ENCODE data around the gene HS3ST1.

DNA sequence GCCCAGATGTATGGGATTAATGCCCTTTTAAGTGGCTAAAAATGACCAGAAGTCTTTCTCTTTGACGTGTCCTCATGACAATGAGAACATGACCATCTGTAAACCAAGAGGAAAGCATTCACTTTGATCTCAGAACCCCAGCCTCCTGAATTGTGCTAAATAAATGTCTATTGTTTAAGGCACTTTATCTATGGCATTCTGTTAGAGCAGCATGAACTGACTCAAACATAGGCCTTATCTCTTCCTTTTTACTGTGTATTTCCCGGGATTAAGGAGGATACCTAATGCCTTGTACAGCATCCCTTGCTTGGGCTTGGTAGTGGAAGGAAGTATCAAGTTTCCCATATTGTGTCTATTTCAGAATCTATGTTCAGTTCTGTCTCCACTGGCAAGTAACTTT is 47.2 kb upstream of the HS3ST1 start:
- TF ChIP-seq ZFP3 (CRISPR knock-in tag; IDR thresholded peaks at IDR 0.05) = no peak
- no peak for TF ChIP-seq RARB (CRISPR knock-in tag; IDR thresholded peaks at IDR 0.05)
- no peak for TF ChIP-seq ZC3H10 (CRISPR knock-in tag; IDR thresholded peaks at IDR 0.05)
- TF ChIP-seq BACH2 (CRISPR knock-in tag; IDR thresholded peaks at IDR 0.05; ENCODE audit: borderline replicate concordance) = no peak
- TF ChIP-seq, protein P1, sequence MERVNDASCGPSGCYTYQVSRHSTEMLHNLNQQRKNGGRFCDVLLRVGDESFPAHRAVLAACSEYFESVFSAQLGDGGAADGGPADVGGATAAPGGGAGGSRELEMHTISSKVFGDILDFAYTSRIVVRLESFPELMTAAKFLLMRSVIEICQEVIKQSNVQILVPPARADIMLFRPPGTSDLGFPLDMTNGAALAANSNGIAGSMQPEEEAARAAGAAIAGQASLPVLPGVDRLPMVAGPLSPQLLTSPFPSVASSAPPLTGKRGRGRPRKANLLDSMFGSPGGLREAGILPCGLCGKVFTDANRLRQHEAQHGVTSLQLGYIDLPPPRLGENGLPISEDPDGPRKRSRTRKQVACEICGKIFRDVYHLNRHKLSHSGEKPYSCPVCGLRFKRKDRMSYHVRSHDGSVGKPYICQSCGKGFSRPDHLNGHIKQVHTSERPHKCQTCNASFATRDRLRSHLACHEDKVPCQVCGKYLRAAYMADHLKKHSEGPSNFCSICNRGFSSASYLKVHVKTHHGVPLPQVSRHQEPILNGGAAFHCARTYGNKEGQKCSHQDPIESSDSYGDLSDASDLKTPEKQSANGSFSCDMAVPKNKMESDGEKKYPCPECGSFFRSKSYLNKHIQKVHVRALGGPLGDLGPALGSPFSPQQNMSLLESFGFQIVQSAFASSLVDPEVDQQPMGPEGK (CRISPR knock-in tag; IDR thresholded peaks at IDR 0.05; ENCODE audit: borderline replicate concordance) = no peak
- TF ChIP-seq ISL1 (CRISPR knock-in tag; IDR thresholded peaks at IDR 0.05) = no peak
- no peak for TF ChIP-seq ARNTL (CRISPR knock-in tag; IDR thresholded peaks at IDR 0.05; ENCODE audit: borderline replicate concordance, low read depth)
- TF ChIP-seq, protein P2, sequence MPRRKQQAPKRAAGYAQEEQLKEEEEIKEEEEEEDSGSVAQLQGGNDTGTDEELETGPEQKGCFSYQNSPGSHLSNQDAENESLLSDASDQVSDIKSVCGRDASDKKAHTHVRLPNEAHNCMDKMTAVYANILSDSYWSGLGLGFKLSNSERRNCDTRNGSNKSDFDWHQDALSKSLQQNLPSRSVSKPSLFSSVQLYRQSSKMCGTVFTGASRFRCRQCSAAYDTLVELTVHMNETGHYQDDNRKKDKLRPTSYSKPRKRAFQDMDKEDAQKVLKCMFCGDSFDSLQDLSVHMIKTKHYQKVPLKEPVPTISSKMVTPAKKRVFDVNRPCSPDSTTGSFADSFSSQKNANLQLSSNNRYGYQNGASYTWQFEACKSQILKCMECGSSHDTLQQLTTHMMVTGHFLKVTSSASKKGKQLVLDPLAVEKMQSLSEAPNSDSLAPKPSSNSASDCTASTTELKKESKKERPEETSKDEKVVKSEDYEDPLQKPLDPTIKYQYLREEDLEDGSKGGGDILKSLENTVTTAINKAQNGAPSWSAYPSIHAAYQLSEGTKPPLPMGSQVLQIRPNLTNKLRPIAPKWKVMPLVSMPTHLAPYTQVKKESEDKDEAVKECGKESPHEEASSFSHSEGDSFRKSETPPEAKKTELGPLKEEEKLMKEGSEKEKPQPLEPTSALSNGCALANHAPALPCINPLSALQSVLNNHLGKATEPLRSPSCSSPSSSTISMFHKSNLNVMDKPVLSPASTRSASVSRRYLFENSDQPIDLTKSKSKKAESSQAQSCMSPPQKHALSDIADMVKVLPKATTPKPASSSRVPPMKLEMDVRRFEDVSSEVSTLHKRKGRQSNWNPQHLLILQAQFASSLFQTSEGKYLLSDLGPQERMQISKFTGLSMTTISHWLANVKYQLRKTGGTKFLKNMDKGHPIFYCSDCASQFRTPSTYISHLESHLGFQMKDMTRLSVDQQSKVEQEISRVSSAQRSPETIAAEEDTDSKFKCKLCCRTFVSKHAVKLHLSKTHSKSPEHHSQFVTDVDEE (CRISPR knock-in tag; IDR thresholded peaks at IDR 0.05) = no peak
- no peak for TF ChIP-seq ZNF8 (CRISPR knock-in tag; IDR thresholded peaks at IDR 0.05)
- no peak for TF ChIP-seq TOX (CRISPR knock-in tag; IDR thresholded peaks at IDR 0.05; ENCODE audit: borderline replicate concordance)
- TF ChIP-seq OSR1 (CRISPR knock-in tag; IDR thresholded peaks at IDR 0.05) = no peak

Data from SK-N-SH treated with all-trans-retinoic acid at 6 μM for 48 hours (cell line).